NCI-H146 treated with DMSO at 0.1 percent for 48 hours (cell line): ENCODE measurements around the gene ARL5A.
"Not testable (repeated sequence)": the region's sequence is repeated elsewhere in the genome, so short reads cannot be mapped to it uniquely, and the experiment has no call there.

ENCODE experiments used
- DNase-seq: peaks from one replicate; lab custom pipeline; 2025; ENCODE audit not compliant: unreplicated experiment; lab: John Stamatoyannopoulos, UW

The ARL5A gene

DNA sequence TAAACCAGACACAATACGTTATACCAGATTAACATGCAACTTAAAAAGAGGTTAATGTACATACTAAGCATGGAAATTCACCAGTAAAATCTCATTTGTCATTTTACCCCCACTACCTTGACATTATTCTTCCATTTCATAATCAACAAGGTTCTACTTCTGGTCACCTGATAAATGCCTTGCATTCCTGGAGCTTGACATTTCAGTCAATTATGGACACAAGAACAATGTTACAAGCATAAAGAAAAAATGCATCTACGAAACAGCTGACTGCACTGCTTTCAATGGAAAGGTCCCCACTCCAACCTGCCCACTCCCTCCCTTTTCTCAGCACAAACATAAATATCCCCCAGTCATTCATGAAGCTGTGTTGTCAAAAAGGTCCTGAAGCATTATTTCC is 31.4 kb downstream of the ARL5A start:
- DNase-seq = no peak

DNA sequence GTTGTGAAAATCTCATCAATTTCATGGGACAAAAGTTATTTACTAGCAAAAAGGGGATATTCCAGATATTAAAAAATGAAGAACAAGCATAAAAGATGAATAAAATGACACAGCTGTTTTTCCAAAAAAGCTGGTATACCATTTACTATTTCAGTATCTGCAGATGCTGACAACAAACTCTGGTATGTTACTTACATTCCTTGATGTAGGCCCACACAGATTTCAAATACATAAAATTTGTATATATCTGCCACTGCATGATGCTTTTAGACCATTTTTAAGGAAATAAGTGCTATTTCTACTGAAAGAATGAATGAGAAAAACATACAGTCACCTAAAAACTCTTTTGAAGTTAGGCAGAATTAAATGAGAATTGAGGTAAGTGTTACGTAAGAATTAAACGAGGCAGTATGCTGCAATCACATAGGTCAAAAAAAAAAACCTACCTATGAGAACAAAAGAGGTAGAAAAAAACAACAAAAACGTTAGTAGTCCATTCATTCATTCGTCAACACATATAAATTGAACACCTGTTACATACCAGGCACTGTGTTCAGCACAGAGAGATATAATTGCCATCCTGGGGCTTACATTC is 32.5 kb downstream of the ARL5A start:
- no peak for DNase-seq

GRCh38 chr2:151794422-151794821 is 33.8 kb downstream of the ARL5A start:
- not testable (repeated sequence) for DNase-seq

DNA sequence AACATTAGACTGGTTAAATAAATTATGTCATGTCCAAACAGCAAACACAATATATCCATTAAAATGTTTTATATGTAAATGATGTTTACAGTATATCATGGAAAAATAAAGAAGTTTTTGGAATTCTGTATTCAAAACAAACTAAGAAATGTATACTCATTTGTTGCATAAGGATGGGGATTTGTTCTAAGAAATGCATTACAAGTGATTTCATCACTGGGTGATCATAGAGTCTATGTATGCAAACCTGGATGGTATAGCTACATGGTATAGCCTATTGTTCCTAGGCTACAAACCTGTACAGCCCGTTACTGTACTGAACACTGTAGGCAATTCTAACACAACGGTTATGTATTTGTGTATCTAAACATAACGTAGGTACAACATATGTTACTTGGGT is 35.1 kb downstream of the ARL5A start:
- no peak for DNase-seq

DNA sequence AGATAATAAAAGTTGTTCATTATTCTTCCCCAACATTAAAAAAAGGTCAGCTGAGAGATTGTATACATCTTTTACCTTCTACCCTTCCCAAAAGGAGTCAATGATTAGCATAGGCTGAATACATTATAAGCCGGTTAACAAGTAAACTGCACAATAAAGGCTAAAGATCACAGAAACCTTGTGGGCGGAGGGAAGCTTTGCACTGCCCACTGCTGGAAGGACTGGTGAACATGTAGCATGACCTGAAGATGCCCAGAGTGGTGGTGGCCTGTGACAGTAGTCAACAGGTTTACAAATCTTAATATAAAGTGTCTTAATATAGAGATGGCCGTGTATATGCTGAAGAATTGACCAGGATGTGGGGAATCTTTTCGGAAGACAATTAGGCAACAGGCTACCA is 35.6 kb downstream of the ARL5A start:
- no peak for DNase-seq

GRCh38 chr2:151791545-151791944 is 36.7 kb downstream of the ARL5A start:
- DNase-seq = no peak

- no peak for DNase-seq
Observed at GRCh38 chr2:151790689-151791088, 37.5 kb downstream of the ARL5A start.

DNA sequence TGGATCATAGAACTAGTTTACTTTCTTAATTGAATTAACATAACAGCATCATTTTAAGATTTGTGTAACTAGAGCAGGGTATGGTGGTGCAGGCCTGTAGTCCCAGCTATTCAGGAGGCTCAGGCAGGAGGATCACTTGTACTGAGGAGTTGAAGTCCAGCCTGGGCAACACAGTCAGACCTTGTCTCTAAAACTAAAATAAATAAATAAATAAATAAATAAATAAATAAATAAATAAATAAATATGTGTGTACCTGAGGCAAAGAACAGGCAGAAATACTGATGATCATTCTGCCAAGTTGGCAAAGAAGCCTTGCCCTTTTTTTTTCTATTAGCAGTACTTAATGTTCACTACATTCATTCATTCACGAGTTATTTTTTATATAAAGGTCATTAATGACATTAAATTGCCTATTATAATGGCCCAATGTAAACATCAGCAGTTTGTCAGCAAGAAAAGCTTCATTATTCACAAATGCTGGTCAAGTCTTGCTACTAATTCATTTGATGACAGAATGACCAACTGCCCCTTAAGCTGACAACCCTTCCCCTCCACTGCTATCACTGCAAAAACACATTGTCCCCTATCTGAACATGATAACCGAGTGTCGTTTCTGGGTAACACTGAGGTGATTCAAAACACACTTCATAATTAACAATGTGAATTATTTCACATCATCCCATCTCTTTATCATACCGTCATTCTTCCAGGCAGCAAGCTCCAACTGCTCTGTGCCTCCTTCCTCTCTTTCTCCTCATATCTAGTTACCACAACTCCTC is 39.0 kb downstream of the ARL5A start:
- DNase-seq = no peak

- no peak for DNase-seq
Observed at GRCh38 chr2:151786483-151786882, 41.7 kb downstream of the ARL5A start.

DNA sequence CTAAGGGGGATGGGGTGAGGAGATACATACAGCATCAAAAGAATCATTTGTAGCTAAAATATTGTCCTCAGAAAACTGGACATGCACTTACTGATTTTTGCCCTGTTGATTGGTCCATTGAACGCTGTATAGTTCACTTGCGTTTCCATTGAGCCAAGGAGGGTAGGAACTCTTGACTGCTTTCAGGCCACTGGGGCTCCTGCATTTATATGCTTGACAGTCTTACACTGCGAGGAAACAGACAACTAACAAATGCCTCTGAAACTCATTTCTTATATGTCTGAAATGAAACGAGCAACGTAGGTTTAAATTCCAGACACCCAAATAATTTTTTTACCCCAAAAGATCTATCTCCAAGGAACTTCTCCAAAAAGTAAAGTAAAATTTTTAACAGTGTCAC is 42.1 kb downstream of the ARL5A start:
- no peak for DNase-seq

DNA sequence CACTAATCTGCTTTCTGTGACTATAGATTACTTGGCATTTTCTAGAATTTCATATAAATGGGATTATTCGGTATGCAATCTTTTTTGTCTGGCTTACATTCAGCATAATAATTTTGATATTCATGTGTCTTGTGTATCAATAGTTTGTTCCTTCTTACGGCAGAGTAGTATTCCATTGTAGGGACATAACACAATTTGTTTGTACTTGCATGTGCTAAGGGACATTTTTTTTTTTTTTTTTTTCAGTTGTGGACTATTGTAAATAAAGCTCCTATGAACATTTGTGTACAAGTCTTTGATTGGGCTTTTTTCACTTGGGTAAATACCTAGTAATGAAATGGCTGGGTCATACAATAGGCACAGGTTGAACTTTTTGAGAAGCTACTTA is 45.1 kb downstream of the ARL5A start:
- DNase-seq = no peak

DNA sequence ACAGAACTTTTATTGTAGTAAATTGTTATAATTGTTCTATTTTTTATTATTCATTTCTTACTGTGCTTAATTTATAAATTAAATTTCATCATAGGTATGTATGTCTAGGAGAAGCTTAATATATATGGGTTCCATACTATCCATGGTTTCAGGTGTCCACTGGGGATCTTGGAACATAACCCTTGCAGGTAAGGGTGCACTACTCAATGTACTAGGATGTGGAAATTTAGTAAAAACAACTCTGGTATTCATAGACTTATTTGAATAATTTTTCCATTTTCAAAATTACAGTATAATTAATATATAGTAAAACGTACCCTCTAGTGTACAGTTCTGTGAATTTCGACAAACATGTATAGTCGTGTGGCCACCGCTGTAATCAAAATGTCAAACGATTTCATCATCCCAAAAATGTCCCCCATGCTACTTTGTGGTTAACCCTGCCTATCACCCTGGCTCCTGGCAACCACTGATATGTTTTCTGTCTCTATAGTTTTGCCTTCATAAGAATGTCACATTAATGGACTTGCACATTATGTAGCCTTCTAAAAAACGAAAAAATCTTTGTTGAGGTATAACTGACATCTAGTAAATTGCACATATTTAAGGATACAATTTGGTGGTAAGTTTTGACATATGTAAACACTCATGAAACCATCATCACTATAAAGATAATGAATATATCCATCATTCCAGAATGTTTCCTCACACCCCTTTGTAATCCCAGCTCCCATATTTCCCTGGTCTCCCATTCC is 45.7 kb downstream of the ARL5A start:
- DNase-seq = no peak

- no peak for DNase-seq
Observed at GRCh38 chr2:151781642-151782041, 46.6 kb downstream of the ARL5A start.

DNA sequence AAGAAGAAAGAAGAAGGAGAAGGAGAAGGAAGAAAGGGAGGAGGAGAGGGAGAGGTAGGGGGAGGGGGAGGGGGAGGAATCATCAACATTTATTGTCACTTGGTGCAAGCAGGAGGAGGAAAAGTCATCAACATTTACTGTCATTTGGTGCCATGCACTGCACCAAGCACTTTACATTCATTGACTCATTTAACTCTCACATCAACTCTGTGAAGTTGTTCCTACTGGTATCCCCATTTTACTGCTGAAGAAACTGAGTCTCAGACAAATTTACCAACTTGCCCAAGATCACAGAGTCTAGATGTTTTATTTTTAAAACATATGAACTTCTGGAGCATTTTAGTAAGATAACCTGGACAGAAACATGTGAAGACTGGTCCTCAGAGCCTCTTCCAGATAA is 47.3 kb downstream of the ARL5A start:
- no peak for DNase-seq

- no peak for DNase-seq
Observed at GRCh38 chr2:151777935-151778334, 50.3 kb downstream of the ARL5A start.

DNA sequence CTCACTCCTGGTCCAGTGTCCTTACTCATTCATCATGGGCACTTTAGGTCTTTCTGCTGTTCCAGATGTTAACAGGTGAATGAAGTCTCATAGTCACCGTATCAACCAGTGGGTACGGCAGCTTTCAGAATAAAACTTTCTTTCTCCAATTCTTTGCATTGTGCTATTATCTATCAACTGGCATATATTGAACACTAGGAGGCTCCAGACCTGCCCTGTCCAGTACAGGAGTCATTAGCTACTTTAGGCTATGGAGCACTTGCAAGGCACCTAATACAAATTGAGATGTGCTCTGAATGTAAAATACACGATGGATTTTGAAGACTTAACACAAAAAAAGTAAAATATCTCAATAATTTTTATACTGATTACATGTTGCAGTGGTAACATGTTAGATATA is 50.7 kb downstream of the ARL5A start:
- DNase-seq = no peak

DNA sequence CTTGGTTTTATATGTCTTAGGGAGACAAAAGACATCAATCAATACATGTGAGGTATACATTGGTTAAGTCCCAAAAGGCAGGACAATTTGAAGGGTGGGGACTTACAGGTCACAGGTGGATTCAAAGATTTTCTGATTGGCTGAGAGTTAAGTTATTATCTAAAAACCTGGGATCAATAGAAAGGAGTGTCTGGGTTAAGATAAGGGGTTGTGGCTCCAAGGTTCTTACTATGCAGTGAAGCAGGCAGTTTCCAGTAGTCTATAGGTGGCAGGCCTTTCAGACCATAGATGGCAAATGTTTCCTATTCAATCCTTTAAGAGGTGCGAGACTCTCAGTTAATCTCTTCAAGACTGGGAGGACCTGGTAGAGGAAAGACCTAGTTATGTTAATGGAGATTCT is 51.9 kb downstream of the ARL5A start:
- no peak for DNase-seq

DNA sequence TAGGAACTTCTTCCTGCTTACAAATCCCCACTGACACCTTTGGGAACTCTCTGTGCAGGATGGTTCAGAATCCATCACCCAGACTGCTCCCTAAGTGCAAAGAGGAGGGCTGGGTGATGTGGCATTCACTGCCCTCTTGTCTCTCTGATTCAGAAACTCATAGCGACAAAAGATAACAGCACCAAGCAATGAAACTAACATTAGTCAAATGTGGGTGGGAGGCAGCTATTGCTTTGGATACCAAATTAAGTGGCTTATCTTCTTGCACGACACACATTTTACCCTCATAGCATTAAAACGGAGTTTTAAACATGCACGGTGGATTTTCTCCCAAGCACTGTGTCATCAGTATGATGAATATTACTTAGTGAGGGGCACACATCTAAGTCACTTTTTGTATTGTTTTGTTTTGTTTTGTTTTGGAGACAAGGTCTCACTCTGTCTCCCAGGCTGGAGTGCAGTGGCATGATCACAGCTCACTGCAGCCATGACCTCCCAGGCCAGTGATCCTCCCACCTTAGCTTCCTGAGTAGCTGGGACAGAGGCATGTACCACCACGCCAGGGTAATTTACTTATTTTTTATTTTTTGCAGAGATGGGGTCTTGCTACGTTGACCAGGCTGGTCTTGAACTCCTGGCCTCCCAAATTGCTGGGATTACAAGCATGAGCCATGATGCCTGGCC is 53.0 kb downstream of the ARL5A start:
- DNase-seq = no peak

DNA sequence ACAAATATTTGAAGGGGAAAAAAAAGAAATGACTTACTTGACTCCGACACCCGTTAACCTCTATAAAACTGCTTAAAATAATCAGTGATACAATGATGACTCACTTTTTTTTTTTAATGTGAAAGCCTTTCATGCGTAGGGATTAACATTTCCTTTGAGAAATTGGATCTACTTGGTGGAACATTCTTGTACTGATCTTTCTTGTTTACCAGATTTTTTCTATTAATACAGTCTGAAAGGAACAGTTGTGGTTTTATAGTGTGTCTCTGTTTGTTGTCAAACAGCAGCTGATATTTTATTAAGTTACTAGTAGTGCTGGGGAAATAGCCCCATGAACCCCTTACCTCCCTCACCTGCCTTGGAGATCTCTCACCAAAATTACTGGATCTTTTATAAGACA is 53.7 kb downstream of the ARL5A start:
- no peak for DNase-seq

- DNase-seq = no peak
Observed at GRCh38 chr2:151771599-151772358, 56.4 kb downstream of the ARL5A start.

GRCh38 chr2:151770995-151771394 is 57.2 kb downstream of the ARL5A start:
- no peak for DNase-seq
